Spleen (tissue), 7 donors: ENCODE data around the gene SPRED1.

Source experiments
- POLR2A ChIP-seq, 3 donors: fragments of 450-650 bp; IDR thresholded peaks; one replicate each; pipeline ENCODE4 v1.5.1; 2017; ENCODE audit warnings: antibody characterized with exemption in 3 of 3, mild to moderate bottlenecking in 1 of 3
- TF ChIP-seq, protein P1 (sequence below), 11 experiments: fragments of 200-600 bp in 7 of 11; fragments of 450-650 bp in 4 of 11; sonication (generic) in 4 of 11; IDR thresholded peaks in 8 of 11; conservative IDR thresholded peaks in 3 of 11; 1 replicate in 7 of 11; 2 replicates in 4 of 11; pipeline versions ENCODE4 v1.4.0 to v1.8.0; 2016 to 2021; ENCODE audit warnings: antibody characterized with exemption in 11 of 11, inconsistent platforms in 4 of 11, mild to moderate bottlenecking in 1 of 11
- donor health status: DM: no; HTN: no; CAD: no; lungs with moderate emphysema.
- donor health status: DM: no; HTN: no; CAD: no.
- donor health status: DM: no; HTN: no; CAD: no.

DNA sequence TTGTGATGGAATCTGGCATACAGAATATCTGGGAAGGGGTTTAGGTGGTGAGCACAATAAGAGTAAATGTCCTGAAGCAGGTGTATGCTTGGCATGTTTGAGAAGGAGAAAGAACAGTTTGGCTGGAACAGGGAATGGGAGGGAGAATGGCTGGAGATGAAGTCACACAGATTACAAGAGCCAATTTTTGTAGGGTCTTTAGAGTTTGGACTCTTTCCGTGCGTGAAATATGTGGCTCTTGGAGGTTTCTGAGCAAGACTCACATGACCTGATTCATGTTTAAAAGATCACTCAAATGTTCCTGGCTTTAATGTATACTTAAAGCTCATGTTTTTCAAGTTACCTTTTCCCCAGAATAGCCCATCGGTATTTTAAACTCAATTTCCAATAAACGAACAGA lies 32.8 kb downstream of the SPRED1 start:
- TF ChIP-seq, protein P1, sequence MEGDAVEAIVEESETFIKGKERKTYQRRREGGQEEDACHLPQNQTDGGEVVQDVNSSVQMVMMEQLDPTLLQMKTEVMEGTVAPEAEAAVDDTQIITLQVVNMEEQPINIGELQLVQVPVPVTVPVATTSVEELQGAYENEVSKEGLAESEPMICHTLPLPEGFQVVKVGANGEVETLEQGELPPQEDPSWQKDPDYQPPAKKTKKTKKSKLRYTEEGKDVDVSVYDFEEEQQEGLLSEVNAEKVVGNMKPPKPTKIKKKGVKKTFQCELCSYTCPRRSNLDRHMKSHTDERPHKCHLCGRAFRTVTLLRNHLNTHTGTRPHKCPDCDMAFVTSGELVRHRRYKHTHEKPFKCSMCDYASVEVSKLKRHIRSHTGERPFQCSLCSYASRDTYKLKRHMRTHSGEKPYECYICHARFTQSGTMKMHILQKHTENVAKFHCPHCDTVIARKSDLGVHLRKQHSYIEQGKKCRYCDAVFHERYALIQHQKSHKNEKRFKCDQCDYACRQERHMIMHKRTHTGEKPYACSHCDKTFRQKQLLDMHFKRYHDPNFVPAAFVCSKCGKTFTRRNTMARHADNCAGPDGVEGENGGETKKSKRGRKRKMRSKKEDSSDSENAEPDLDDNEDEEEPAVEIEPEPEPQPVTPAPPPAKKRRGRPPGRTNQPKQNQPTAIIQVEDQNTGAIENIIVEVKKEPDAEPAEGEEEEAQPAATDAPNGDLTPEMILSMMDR (IDR thresholded peaks at IDR 0.05 in 8 of 11, conservative IDR thresholded peaks at IDR 0.05 in 3 of 11): no peak
- no peak for TF ChIP-seq POLR2A (IDR thresholded peaks at IDR 0.05)
